HG02763 (cell line): Measurements from ENCODE around the gene DGCR2.
"Not testable (repeated sequence)": the region's sequence is repeated elsewhere in the genome, so short reads cannot be mapped to it uniquely, and the experiment has no call there.

ENCODE experiments used
- ATAC-seq: cut with Tn5 transposase; IDR thresholded peaks from one replicate; pipeline ENCODE4 v1.9.1; 2021; ENCODE audit warnings: mild to moderate bottlenecking, moderate library complexity; ENCODE audit not compliant: unreplicated experiment

DGCR2 gene

DNA sequence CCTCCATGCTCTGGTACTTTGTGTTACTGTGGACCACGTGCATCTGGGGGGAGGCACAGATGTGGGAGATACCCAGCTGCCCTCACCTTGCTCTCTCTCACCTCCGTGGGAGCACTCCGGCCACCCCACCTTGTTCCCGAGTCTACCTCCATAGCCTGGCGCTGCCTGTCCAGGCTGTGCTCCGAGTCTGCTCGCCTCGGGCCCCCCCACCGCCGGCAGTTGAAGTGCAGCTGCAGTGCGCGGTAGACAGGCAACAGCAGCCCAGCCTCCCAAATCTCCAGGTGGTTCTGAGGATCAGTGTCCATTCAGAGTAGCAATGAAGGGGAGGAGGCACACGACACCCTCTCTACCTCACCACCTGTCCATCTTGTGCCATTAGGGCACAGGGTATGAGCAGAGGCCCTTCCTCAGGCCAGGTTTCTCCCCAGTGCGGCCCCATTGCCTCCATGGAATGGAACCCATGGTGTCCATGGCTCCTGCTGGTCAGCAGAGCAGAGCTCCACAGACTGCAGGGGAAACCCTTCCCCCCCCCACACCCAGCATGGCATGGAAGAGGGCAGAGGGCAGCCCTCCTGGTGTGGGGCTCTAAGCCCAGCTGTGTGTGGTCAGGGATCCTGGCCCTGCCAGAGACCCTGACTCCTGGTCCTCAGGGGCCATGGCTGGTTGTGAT, 89.2 kb downstream of the DGCR2 start:
- not testable (repeated sequence) for ATAC-seq

GRCh38 chr22:19032156-19032785, 89.9 kb downstream of the DGCR2 start:
- ATAC-seq, result not testable (repeated sequence)

- ATAC-seq, result not testable (repeated sequence)
Measured at GRCh38 chr22:19030889-19031252, 91.3 kb downstream of the DGCR2 start.

DNA sequence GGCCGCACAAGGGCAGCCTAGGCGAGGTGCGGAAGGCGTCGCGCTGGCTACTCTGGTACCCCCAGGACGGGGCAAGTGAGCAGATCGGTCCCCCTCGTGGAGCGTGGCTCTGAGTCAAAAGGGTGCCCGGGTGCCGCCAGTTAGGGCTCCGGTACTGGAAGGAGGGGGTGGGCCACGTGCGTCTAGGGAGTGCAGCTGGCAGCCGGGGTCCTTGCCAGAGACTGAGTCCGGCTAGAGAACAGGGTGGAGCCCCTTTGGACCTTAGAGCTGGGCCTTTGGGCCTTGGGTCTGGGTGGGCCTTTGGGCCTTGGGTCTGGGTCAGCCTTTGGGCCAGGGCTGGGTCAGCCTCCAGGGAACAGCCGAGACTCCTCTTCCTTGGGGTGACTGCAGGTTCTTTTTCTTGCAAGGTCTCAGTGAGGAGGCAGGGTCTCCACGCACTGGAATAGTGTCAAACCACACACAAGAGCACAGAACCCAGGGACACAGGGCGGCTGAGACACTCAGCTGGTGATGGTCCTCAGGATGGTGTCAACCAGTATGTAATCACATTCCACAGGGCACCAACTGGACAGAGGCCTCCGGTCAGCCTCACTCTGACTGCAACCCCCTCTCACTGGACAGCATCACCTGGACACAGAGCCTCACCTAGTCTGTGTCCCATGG, 91.9 kb downstream of the DGCR2 start:
- ATAC-seq, result not testable (repeated sequence)

DNA sequence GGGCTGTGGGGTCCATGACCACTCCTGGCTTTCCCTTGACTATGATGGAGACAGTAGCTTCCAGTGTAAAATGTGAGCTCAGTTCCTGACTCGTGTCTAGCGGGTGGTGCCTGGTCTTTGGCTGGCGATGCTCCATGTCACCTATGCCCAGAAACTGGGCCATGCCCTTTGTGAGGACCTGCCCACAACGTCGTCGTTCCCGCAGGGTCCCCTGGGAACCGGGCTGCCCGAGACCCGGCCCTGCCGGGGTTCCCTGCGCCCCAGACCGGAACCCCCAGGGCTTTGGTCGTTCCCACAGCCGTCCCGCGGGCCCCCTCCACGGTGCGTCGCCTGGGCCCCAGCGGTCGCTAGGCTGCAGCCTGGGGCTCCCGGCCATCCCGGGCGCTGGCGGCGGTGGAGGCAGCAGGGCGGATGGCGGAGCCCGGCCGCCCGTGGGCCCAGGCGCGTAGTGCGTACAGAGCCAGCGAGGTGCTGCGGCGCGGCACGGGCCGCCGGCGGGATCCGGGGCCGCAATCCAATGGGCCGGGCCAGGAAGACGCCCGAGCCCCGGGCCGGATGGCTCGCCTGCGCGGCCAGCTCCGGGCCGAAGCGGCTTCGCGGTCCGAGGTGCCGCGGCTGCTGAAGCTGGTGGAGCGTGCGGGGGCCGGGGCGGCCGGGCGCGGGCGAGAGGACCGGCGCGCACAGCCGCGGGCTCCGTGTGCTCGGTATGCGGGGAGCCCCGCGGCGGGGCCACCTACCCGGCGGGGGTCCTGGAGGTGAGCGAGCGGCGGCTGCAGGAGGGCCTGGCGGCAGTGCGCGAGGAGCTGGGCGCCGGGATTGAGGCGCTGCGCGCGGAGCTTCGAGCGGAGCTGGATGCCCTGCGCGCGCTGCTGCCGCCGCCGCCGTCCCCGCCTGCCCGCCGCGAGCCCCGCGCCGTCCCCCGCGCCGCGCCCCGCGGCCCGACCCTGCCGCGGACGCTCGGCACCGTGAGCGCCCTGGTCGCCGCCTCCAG, 92.8 kb downstream of the DGCR2 start:
- ATAC-seq, result not testable (repeated sequence)

GRCh38 chr22:19028060-19028455, 94.2 kb downstream of the DGCR2 start:
- ATAC-seq, result not testable (repeated sequence)

DNA sequence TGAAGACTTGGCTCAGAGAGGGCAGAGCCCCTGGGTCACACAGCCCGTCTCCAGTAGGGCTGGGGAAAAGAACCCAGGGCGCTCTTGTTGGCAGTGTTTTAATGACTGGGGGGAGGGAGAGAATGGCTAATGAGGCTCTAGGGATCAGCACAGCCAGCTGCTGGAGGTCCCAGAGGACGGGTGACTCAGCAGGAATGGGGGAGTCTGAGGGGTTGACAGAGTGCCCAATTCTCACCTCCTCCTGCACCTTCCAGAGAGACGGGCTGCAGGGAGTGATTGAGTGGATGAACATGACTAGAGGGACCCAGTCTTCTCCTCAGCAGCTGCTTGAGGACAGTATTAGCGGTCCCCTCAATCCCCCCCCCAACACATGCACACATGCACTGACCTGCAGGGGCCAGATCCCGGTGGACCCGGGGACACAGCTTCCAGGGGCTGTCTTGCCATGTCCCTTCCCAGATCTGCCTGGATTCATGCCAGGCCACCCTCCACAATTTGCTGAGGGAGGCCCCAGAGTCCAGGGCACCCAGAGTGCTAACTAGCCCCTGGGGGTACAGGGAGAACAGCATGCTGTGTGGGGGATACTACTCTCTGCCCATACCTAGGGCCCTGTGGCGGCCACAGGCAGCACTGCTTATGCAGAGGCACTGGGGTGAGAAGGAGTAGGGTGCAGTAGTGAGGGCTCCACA, 94.7 kb downstream of the DGCR2 start:
- ATAC-seq, result not testable (repeated sequence)

- ATAC-seq, result not testable (repeated sequence)
Measured at GRCh38 chr22:19026080-19026479, 96.1 kb downstream of the DGCR2 start.

DNA sequence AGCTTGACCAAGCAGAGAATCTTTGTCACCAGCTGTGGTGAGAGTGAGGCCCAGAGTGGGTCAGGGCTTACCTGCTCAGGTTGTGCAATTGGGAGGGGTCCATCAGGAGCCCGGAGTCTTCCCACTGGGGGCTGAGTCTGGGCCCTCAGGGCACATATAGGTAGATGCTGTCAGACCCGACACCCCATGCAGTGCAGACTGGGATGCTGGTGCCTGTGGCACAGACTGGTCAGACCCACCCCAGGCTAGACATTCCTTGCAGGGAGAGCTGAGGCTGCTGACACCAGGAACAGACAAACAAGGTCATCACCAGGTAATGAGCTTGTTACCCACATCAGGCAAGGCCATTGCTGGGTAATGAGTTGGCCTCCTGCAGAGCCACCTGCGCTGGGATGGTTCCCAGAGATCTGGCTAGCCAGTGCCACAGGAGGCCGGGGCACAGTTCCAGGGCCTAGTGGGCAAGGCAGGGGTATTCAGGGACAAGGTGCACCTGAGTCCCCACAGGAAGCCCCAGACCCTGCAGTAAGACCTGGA, 97.2 kb downstream of the DGCR2 start:
- not testable (repeated sequence) for ATAC-seq

DNA sequence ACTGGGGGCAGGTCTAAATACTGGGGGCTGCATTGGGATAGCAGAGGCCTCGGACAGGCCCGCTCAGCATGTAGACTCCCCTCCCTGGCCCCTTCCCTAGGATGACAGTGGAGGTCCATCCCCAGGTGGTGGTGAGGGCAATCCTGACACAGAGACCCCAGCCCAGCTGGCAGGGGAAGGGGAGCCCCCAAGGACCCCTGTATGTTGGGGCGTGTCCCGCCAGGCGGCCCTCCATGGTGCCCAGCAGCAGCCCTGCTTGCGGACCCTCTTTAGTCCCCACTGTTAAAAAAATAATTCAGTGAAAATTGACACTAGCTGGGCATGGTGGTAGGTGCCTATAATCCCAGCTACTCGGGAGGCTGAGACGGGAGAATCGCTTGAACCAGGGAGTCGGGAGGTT, 98.3 kb downstream of the DGCR2 start:
- not testable (repeated sequence) for ATAC-seq

- no peak for ATAC-seq
Measured at GRCh38 chr22:19022755-19023154, 99.5 kb downstream of the DGCR2 start.

DNA sequence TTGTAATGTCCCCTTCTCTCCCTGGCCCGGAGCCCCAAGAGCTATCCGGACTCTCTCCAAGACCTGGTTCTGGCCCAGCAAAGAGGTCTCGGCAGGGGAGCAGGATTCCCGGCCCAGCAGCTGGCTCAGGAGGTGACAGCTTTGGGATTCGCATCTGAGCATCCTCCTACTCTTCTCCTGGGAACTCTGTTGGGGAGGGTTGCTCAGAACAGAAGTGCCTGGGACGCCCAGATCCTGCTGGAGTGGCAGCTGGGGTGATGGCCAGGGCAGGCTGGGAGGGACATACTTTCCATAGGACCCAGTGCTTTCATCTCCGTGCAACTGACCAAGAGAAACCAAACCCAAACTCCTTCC, 102.6 kb downstream of the DGCR2 start:
- no peak for ATAC-seq

DNA sequence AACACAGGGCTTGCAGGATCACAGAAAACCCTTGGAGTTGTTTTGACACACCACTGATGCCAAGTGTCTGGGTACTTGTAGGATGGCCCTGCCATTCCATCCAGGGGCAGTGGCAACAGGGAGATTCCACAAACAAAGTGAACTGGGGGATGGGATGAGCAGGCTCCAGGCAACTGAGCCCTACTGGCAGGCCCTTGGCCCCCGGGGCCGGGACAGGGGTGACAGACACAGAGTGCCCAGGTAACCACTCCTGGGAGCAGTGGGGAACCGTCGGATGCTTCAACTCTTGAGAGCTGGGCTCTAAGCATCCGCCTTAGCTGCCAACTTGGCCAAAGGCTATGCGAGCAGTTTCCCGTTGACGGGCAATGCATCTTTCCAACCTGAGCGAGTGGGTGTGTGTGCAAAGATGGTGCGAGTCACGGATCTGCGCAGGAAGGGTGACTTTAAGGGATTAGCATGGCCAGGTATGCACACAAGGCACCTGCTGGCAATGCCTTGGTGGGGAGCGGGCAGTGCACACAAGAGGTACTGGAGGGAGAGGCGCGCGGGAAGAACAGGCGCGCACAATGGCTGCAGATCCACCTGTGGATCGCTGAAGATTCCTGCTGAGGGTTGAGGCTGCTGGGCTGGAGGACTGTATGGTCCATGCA, 103.1 kb downstream of the DGCR2 start:
- ATAC-seq, result no peak

DNA sequence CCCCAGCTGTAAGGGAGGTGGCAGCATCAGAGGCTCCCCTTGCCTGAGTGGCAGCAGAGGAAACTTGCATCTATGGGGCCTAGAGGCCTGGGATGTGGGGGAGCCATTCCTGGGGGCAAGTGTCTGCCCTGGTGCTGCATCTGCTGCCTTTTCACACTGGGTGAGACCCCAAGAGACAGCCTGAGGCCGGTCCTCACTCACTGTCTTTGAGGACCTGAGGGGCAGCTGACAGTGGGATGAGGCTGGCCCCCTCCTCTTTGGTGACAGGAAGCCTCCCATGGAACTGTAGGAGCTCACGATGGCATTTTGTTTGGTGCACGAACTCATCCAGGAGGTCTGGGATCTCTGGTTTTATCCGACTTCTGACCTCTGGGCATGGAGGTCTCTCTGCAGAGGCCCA, 104.0 kb downstream of the DGCR2 start:
- ATAC-seq, result no peak

GRCh38 chr22:19016081-19016766, 106.0 kb downstream of the DGCR2 start:
- no peak for ATAC-seq

DNA sequence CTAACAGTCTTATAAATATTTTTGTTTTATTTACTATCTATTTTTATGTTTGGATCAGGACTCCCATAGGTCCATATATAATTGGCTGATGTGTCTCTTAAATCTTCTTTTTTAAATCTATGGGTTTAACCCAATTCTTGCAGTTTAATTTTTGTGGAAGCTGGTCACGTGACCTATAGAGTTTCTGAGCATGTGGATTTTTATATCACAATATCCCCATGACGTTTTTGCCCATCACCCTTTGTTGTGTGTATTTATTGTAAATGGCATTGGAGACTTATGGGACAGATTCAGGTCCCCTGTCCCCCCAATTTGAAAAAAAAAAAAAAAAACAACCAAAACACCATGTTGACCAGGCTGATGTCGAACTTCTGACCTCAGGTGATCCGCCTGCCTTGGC, 107.3 kb downstream of the DGCR2 start:
- no peak for ATAC-seq

GRCh38 chr22:19013881-19014598, 108.2 kb downstream of the DGCR2 start:
- ATAC-seq, result not testable (repeated sequence)

- ATAC-seq, result not testable (repeated sequence)
Measured at GRCh38 chr22:19013411-19013810, 108.8 kb downstream of the DGCR2 start.
